CD4-positive, alpha-beta T cell treated with Interleukin-12 subunit alpha and Interleukin-12 subunit beta, for 1 hour (primary cell): ENCODE data around the gene CD14.
"Not testable (repeated sequence)": the region's sequence is repeated elsewhere in the genome, so short reads cannot be mapped to it uniquely, and the experiment has no call there.

Source experiments
- DNase-seq: peaks from one replicate; pipeline ENCODE4 v3.0.0-alpha.2; 2020

The CD14 gene

DNA sequence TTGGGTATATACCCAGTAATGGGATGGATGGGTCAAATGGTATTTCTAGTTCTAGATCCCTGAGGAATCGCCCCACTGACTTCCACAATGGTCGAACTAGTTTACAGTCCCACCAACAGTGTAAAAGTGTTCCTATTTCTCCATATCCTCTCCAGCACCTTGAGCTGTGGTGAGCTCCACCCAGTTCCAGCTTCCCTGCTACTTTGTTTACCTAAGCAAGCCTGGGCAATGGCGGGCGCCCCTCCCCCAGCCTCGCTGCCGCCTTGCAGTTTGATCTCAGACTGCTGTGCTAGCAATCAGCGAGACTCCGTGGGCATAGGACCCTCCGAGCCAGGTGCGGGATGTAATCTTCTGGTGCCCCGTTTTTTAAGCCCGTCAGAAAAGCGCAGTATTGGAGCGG is 39.9 kb downstream of the CD14 start:
- DNase-seq: not testable (repeated sequence)

- no peak for DNase-seq
These were observed 41.1 kb downstream of the CD14 start for GRCh38 chr5:140591747-140592372.

DNA sequence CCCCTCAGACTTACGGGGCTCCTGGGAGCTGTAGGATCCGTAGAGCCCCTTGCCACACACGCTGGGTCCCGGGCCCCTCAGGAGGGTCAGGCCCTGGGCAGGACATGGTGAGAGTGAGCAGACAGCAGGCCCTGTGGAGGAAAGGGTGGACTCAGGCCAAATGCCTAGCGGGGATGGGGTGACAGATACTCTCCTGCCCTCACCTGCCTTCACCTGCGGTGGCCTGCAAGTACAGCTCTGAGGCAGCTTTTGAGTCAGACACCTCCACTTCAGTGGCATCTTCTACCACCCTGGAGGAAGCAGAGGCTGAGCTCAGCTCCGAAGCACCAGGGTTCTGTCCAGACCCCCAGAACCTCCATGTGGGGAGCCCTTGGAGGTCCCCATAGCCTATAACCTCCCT is 42.1 kb downstream of the CD14 start:
- no peak for DNase-seq

GRCh38 chr5:140588311-140589070 is 44.5 kb downstream of the CD14 start:
- no peak for DNase-seq

GRCh38 chr5:140587495-140587894 is 45.5 kb downstream of the CD14 start:
- no peak for DNase-seq
